ENCODE data around the gene PPDPF.

DNA sequence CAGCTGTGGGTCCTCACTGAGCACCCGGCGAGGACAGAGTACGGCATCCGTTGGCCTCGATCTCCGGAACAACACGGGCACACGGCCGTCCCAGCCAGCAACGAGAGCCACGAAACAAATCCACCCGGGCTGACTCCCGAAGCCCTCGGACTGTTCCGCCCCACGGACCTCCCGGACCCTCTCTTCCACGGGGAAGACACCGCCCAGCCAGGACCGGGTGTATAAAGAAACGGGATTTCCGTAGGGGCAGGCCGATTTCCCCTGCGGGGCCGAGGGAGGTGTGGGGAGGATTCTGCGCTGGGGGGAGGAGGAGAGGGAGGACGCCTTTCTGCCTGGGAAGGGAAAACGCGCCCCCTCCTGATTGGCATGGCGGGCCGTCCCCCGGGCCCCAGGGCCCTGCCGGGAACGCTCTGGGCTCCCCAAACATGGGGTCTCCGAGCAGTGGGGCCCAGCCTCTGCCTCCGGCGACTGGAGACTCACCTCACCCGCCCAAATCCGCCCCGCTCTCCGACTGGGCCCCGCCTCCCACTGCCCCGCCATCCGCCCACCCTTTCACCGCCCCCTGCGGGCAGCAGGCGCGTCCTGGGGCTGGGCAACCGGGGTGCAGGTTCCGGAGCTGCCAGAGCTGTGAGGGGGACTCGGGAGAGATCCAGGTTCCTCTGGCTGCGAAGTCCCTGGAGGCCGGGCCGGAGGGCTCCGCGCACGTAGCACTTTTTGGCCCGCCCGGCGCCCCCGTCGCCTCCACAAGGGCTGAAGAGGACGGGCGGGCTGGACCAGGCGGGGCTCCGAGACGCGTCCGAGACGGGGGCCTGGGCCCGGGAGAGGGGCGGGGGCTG lies 679 bp upstream of the PPDPF start:
- TF ChIP-seq CTCF (IDR thresholded peaks at IDR 0.05) (peak in 3 of 6 experiments; percentile 6 to 39 (median 18)), POLR2A (IDR thresholded peaks at IDR 0.05) (no peak)
